ENCODE data around the gene DNAH2. TPM values are rescaled to one million over a fixed set of nuclear protein-coding genes. Genes with fewer than 3 reads are reported as not detected.
A peak's percentile ranks its signal among the peaks of the same experiment; 100 is the strongest.

Gene DNAH2
- total and polyA plus RNA-seq, 2 of the 13 experiments (the other 11 are each of a cell fraction or from before 2014, with no cell fraction given), result not detected

DNA sequence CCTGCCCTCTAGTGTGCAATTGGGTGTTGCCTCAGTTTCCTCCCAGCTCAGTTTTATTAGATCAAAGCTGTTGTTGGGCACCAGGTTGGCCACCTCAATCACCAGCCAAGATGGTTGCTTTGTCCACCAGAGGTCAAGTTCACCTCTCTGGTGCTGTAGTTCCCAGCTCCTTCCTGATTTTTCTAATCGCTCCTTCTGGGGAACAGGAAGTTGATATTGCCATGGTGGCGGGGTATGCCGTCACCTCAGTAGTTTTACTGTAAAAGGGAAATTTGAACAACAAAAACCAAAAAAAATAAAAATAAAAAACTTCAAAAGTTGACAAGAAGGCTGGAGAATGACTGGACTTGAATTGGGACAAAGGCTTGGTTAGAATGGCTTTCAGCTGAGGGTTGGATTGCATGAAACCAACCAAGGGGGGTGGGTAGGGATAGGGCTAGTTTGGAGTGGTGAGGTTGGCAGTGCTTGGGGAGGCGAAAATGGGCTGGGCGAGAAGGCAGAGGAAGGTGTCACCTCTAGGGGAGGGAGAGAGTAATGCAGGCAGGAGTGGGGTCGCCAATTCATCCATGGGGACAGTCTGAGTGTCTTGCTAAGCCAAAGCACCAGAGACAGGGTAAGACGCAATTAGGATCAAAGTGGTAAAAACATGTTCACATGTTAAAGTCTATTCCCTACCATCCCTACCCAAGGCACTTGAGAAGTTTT is 6.3 kb upstream of the DNAH2 start (continued):
- TF ChIP-seq PRMT3 (CRISPR knock-in tag; IDR thresholded peaks at IDR 0.05; ENCODE audit: borderline replicate concordance, low read depth) (no peak), ZFX (CRISPR knock-in tag; IDR thresholded peaks at IDR 0.05; ENCODE audit: low read depth) (no peak)
- TF ChIP-seq, protein P1, sequence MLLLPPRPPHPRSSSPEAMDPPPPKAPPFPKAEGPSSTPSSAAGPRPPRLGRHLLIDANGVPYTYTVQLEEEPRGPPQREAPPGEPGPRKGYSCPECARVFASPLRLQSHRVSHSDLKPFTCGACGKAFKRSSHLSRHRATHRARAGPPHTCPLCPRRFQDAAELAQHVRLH (CRISPR knock-in tag; IDR thresholded peaks at IDR 0.05; ENCODE audit: borderline replicate concordance, low read depth), result no peak

DNA sequence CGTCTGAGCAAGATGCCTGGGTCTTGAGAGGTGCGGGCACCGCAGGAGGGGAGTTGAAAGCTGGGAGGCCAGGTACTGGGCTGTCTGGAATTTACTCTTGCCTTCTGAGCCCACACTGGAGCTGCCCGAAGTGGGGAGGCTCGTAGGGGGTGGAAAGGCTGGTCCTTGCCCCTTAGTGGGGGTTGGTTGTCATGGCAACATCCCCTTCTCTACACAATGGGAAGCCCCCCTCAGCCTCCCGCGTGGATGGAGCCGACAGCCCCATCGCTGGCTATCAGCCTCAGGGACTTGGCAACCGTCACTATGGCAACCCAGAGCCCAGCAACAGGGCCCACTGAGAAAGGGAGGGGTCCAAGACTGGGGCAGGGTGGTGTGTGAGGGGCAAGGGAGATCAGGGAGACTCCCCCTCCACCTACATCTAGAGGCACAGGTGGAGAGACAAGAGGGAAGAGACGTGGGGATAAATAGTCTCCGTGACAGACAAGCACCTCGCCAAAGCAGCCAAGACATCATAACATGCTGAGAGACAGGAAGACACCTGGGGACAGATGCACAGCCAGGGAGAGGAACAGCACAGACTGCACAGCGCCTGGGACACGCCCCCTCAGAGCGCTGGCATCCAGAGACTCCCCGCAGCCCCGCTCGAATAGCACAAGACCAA is 5.3 kb upstream of the DNAH2 start:
- ChIA-PET CTCF (ENCODE audit: low intra/inter-chr PET ratio, low total read pairs) (no interaction called here), POLR2A (no interaction called here)
- no peak for DNase-seq (ENCODE audit: low spot score)
- TF ChIP-seq ZNF768 (CRISPR knock-in tag; IDR thresholded peaks at IDR 0.05) (peak; percentile 88), RFX1 (IDR thresholded peaks at IDR 0.05) (peak; percentile 55; the same call in 1 of the 2 replicates), PAWR (CRISPR knock-in tag; IDR thresholded peaks at IDR 0.05; ENCODE audit: borderline replicate concordance) (no peak)
- no peak for FAIRE-seq
- WGBS (ENCODE audit: low lambda C conversion rate), result 14% methylated on average over 11 of the region's 19 CpGs
- Histone ChIP-seq H3K4me3 (replicated peaks in 1 of 3; ENCODE audit: insufficient read depth in 1 of 3, low read depth in 2 of 3, low read length in 3 of 3) (no peak overlapping the region), H3K9me3 (ENCODE audit: low read length) (no peaks in the 10 kb centered on the region), H3K4me2 (ENCODE audit: low read depth, low read length) (peak overlapping the region; percentile 36; the same call in 1 of the 2 replicates), H3K36me3 (replicated peaks in 1 of 2; ENCODE audit: control insufficient read depth in 1 of 2, insufficient read depth in 2 of 2, low read length in 2 of 2) (no peaks in the 10 kb centered on the region), H3K27me3 (ENCODE audit: control insufficient read depth in 1 of 2, insufficient read depth in 2 of 2, low read length in 2 of 2) (peaks cover 8 to 70% of the 10 kb centered on the region in 2 experiments), H3K4me1 (ENCODE audit: insufficient read depth, low read length) (peaks cover 23% of the 10 kb centered on the region), H3K27ac (ENCODE audit: extremely low read length, insufficient read depth, low read length) (no peak overlapping the region), H3K9ac (ENCODE audit: insufficient read depth, low read depth, low read length) (no peak overlapping the region), H4K20me1 (ENCODE audit: insufficient read depth, low read length) (no peaks in the 10 kb centered on the region), H2AFZ (ENCODE audit: low read length) (no peak overlapping the region), H3K79me2 (ENCODE audit: insufficient read depth, low read length) (no peaks in the 10 kb centered on the region)
- no TSS peak for BruUV-seq (replicated peaks)
- in situ Hi-C loops (cut with HindIII; ENCODE audit: extremely low pct_ligation_motif_present, low pct_unique_long_range_greater_than_20kb), result no loop called here
- ATAC-seq, result no peak
- intact Hi-C loops (cut with micrococcal nuclease; ENCODE audit: unreplicated experiment), result no loop called here
